Measurements from ENCODE around the gene NCBP3. TPM values are rescaled to one million over a fixed set of nuclear protein-coding genes. Genes with fewer than 3 reads are reported as not detected.

Gene NCBP3
- total and polyA plus RNA-seq, 12 donors, result 11.0 to 36.6 (median 23.0) TPM

DNA sequence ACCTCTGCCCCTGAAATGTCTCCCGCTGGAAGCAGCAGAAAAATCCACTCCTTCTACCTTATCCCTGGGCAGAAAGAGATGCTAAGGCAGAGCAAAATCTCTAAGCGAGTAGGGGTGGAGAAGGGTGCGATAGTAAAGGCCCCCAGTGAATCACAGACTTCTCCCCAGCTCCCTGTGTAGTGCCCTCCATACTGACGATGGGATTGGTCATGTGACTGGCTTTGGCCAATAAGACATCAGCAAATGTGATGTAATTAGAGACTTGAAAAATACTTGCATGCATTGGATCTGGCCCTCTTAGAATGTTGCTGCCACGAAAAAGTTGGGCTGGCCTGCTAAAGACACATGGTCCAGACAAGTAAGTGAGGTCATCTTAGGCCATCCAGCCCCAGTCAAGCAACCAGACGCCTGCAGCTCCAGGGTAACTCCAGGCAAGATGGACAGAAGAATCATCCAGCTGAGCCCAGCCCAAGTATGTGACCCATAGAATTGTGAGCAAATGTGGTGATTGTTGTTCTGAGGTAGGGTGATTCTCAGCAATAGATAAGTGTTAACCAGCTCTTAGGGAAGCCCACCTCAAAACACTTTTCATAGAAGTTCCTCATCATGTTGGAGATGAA, 86.3 kb downstream of the NCBP3 start:
- Histone ChIP-seq H3K27me3 (no peaks in the 10 kb centered on the region), H3K4me1 (replicated peaks in 1 of 2) (no peaks in the 10 kb centered on the region), H3K27ac (no peak overlapping the region), H3K36me3 (replicated peaks in 1 of 2) (no peaks in the 10 kb centered on the region), H3K9me3 (replicated peaks in 1 of 3) (no peaks in the 10 kb centered on the region), H3K4me3 (no peak overlapping the region)
- TF ChIP-seq, protein P1, sequence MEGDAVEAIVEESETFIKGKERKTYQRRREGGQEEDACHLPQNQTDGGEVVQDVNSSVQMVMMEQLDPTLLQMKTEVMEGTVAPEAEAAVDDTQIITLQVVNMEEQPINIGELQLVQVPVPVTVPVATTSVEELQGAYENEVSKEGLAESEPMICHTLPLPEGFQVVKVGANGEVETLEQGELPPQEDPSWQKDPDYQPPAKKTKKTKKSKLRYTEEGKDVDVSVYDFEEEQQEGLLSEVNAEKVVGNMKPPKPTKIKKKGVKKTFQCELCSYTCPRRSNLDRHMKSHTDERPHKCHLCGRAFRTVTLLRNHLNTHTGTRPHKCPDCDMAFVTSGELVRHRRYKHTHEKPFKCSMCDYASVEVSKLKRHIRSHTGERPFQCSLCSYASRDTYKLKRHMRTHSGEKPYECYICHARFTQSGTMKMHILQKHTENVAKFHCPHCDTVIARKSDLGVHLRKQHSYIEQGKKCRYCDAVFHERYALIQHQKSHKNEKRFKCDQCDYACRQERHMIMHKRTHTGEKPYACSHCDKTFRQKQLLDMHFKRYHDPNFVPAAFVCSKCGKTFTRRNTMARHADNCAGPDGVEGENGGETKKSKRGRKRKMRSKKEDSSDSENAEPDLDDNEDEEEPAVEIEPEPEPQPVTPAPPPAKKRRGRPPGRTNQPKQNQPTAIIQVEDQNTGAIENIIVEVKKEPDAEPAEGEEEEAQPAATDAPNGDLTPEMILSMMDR (IDR thresholded peaks at IDR 0.05), result no peak
- no peak for TF ChIP-seq POLR2A (IDR thresholded peaks at IDR 0.05)
- WGBS, 4 donors, result 81 to 91% (median 86%) methylated on average over 5 to 6 of the region's 6 CpGs
- intact Hi-C loops (cut with DNase I), result no loop called here
- no peak for DNase-seq

DNA sequence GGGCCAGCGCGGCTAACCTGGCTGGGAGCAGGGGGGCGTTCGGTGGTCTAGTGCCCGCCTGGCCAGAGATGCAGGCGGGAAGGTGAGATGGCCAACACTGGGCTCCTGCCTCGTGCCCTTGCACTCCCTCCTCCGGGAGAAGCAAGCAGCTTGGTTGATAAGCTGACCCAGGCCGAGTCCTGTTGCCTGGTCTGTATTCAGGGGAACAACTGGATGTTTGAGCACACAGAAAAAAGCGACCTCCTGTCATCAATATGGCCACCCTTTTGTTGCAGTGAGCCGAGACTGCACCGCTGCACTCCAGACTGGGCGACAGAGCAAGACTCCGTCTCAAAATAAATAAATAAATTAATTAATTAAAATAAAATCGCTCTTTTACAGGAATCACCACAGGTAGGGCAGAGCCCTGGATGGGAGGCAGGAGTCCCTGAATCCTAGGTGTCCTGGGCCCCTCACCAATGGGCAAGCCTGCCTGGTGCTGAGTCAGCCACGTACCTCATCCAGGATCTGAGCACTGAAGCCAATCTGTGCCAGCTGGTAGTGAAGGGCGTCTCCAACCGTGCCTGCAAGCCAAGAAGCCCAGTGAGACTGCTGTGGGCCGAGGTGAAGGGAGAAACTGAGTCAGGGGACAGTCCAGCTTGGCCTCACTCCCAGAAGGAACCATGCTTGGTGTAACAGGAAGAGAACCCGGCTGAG, 90.6 kb downstream of the NCBP3 start:
- TF ChIP-seq, protein P1 (IDR thresholded peaks at IDR 0.05), result no peak
- no peak for TF ChIP-seq POLR2A (IDR thresholded peaks at IDR 0.05)
- no peaks in the 10 kb centered on the region for H3K27me3 ChIP-seq
- intact Hi-C loops (cut with DNase I), result no loop called here
- DNase-seq, result no peak
- H3K4me3 ChIP-seq, result peak overlapping the region in 1 of 4 donors; percentile 36
- no peaks in the 10 kb centered on the region for H3K36me3 ChIP-seq (replicated peaks in 1 of 2)
- H3K27ac ChIP-seq, result peak overlapping the region in 1 of 5 donors; percentile 45
- 53 to 71% (median 58%) methylated on average over 13 to 20 of the region's 20 CpGs for WGBS, 4 donors
- no peaks in the 10 kb centered on the region for H3K4me1 ChIP-seq (replicated peaks in 1 of 2)
- no peaks in the 10 kb centered on the region for H3K9me3 ChIP-seq (replicated peaks in 1 of 3)

DNA sequence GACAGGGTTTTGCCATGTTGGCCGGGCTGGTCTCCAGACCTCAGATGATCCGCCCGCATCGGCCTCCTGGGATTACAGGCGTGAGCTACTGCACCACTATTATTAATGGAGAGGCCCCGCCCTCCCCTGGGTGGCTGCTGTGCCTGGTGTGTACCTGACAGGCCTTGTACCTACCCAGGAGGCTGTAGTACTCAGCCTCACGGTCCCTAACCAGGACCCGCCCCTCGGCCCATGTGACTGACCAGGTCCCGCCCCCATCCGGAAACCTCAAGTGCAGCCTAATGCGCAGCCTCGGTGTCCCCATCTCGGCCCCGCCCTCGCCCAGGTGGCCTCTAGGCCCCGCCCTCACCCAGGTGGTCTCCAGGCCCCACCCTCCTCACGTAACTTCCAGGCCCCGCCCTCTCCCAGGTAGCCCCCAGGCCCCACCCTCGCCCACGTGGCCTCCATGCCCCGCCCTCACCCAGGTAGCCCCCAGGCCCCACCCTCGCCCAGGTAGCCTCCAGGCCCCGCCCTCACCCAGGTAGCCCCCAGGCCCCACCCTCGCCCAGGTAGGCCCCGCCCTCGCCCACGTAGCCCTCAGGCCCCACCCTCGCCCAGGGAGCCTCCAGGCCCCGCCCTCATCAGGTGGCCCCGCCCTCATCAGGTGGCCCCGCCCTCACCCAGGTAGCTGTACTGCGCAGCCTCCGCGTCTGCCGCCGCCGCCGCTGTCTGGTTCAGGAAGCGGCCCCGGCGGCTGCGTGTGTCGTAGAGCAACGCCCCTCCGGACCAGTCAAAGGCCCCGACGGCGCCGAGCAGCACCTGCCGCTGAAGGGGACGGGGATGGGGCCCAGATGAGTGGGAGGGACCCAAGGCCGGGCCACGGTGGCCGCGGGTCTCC, 91.3 kb downstream of the NCBP3 start:
- Histone ChIP-seq H3K4me3 (peak overlapping the region in 1 of 4 donors; percentile 36), H3K27ac (peak overlapping the region in 1 of 5 donors; percentile 45), H3K9me3 (replicated peaks in 1 of 3) (no peaks in the 10 kb centered on the region), H3K4me1 (replicated peaks in 1 of 2) (no peaks in the 10 kb centered on the region), H3K27me3 (no peaks in the 10 kb centered on the region), H3K36me3 (replicated peaks in 1 of 2) (no peaks in the 10 kb centered on the region)
- WGBS, 4 donors, result 9 to 58% (median 17%) methylated on average over 7 to 56 of the region's 56 CpGs
- TF ChIP-seq, protein P1 (IDR thresholded peaks at IDR 0.05), result no peak
- peak in 1 of 2 donors; percentile 19 for TF ChIP-seq POLR2A (IDR thresholded peaks at IDR 0.05)
- intact Hi-C loops (cut with DNase I), result no loop called here
- peak in 6 of 7 donors; percentile 31 to 75 (median 50) for DNase-seq

DNA sequence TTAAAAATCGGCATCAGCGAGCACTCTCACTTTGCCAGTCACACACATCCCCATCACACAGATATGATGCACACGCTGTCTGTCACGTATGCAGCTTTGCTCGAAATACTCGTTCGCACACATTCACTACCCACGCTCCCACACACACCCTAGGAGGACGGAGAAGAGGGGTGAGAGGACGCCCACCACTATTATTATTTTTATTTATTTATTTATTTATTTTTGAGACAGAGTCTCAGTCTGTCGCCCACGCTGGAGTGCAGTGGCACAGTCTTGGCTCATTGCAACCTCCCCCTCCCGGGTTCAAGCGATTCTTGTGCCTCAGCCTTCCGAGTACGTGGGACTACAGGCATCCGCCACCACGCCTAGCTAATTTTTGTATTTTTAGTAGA, 92.0 kb downstream of the NCBP3 start:
- H3K4me1 ChIP-seq (replicated peaks in 1 of 2), result no peaks in the 10 kb centered on the region
- H3K27ac ChIP-seq, result no peak overlapping the region
- no peaks in the 10 kb centered on the region for H3K36me3 ChIP-seq (replicated peaks in 1 of 2)
- H3K27me3 ChIP-seq, result no peaks in the 10 kb centered on the region
- TF ChIP-seq POLR2A (IDR thresholded peaks at IDR 0.05), result no peak
- H3K4me3 ChIP-seq, result no peak overlapping the region
- intact Hi-C loops (cut with DNase I), result no loop called here
- no peaks in the 10 kb centered on the region for H3K9me3 ChIP-seq (replicated peaks in 1 of 3)
- 85 to 93% (median 88%) methylated on average over 18 of the region's 18 CpGs for WGBS, 4 donors
- no peak for DNase-seq
